ENCODE data around the gene ETV5.

DNA sequence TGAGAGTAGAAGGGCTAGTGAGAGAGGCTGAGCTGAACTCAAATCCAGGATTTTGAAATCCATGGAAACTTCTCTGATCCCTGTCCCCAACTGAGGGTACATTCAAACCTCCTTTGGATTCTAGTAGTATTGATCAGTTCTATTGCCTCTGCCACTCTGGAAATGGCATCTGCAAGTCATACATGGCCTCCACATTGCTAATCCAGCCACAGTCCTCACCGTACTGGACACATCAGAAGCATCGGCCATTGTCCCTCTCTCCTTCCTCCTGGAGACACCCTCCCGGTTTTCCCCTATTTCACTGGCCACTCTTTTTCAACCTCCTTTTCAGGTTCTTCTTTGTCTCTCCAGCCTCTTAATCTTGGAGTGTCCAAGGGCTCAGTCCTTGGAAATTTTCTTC is 66.9 kb downstream of the ETV5 start:
- TF ChIP-seq, protein P1, sequence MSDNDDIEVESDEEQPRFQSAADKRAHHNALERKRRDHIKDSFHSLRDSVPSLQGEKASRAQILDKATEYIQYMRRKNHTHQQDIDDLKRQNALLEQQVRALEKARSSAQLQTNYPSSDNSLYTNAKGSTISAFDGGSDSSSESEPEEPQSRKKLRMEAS (IDR thresholded peaks at IDR 0.05; ENCODE audit: low read depth), result no peak
- TF ChIP-seq EP300 (IDR thresholded peaks at IDR 0.05; ENCODE audit: borderline replicate concordance in 1 of 2, low read depth in 1 of 2, low read length in 1 of 2), result no peak
- no peak for TF ChIP-seq FOXM1 (IDR thresholded peaks at IDR 0.05; ENCODE audit: low read depth)
- TF ChIP-seq, protein P2, sequence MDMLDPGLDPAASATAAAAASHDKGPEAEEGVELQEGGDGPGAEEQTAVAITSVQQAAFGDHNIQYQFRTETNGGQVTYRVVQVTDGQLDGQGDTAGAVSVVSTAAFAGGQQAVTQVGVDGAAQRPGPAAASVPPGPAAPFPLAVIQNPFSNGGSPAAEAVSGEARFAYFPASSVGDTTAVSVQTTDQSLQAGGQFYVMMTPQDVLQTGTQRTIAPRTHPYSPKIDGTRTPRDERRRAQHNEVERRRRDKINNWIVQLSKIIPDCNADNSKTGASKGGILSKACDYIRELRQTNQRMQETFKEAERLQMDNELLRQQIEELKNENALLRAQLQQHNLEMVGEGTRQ (IDR thresholded peaks at IDR 0.05; ENCODE audit: borderline replicate concordance, low read depth, low read length), result no peak
- no peak for TF ChIP-seq RFX5 (IDR thresholded peaks at IDR 0.05; ENCODE audit: low read length)
- TF ChIP-seq, protein P3, sequence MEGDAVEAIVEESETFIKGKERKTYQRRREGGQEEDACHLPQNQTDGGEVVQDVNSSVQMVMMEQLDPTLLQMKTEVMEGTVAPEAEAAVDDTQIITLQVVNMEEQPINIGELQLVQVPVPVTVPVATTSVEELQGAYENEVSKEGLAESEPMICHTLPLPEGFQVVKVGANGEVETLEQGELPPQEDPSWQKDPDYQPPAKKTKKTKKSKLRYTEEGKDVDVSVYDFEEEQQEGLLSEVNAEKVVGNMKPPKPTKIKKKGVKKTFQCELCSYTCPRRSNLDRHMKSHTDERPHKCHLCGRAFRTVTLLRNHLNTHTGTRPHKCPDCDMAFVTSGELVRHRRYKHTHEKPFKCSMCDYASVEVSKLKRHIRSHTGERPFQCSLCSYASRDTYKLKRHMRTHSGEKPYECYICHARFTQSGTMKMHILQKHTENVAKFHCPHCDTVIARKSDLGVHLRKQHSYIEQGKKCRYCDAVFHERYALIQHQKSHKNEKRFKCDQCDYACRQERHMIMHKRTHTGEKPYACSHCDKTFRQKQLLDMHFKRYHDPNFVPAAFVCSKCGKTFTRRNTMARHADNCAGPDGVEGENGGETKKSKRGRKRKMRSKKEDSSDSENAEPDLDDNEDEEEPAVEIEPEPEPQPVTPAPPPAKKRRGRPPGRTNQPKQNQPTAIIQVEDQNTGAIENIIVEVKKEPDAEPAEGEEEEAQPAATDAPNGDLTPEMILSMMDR (IDR thresholded peaks at IDR 0.05), result no peak
- no peak for TF ChIP-seq EZH2phosphoT487 (IDR thresholded peaks at IDR 0.05; ENCODE audit: borderline replicate concordance, low read depth)
- no peak for TF ChIP-seq YY1 (IDR thresholded peaks at IDR 0.05; ENCODE audit: low read depth)
